ENCODE measurements around the gene LRRTM4.

Gene LRRTM4

DNA sequence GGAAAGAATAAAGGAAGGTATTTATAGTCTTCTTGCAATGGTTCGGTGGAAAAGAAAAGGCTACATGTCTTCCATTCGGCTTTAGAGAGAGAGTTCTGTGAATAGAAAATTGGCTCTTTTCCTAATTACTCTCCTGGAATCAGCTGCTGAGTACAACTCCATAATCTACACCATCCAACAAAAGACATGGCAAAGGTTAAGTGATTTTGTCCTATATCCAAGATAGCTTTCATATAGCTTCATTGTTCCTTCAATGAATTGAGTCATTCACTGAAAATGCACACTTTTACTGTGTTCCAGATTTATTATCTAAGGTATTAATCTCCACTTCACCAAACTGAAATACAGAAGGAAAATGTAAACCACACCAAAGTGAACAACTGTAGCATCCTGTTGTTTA is 514.5 kb downstream of the LRRTM4 start:
- no peak overlapping the region for H3K4me3 ChIP-seq (ENCODE audit: low read depth, low read length)

DNA sequence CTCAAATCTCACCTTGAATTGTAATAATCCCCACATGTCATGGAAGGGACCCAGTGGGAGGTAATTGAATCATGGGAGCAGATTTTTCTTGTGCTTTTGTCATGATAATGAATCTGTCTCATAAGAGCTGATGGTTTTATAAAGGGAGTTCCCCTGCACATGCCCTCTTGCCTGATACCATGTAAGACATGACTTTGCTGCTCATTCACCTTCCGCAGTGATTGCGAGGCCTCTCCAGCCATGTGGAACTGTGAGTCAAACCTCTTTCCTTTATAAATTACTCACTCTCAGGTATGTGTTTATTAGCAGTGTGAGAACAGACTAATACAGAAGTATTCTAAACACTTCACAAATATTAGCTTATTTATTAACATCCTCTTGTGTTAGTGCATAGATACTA is 516.7 kb downstream of the LRRTM4 start:
- no peak overlapping the region for H3K4me3 ChIP-seq (ENCODE audit: low read depth, low read length)

DNA sequence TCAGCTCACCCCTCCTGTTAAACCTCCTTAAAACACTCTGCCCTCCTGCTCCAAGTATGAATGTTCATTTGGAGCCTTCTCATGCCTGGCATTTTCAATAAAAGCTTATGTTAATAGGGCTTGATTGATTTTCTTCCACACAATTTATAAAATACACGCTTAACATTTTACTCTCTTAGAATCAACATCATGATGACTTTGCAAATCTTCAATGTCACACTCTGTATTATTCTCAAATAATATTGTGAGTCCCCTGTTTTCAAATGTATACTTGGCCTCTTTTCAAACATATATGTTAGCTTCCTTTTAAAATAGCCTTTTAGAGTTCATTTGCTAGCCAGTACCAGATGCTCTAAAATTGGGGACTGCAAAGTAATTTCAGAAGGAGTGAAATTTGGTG is 520.3 kb downstream of the LRRTM4 start:
- no peak overlapping the region for H3K4me3 ChIP-seq (ENCODE audit: low read depth, low read length)

DNA sequence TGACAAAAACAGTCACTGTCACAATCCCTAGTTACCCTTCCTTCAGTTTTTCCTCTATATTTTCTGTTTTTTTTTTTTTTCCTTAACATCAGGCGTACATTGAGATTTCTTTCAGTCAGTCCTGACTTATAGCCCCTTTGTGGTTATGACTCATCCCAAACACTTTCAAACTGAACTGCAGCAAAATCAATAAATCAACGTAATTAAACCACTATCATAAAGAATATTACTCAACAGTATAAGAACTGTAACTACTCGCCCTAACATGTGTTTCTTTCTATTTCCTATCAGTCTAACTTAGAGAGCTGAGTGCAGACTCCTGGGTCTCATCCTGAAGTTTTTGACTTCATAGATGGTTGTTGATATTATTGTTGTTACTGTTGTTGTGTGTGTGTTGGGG is 523.5 kb downstream of the LRRTM4 start:
- no peak overlapping the region for H3K4me3 ChIP-seq (ENCODE audit: low read depth, low read length)

DNA sequence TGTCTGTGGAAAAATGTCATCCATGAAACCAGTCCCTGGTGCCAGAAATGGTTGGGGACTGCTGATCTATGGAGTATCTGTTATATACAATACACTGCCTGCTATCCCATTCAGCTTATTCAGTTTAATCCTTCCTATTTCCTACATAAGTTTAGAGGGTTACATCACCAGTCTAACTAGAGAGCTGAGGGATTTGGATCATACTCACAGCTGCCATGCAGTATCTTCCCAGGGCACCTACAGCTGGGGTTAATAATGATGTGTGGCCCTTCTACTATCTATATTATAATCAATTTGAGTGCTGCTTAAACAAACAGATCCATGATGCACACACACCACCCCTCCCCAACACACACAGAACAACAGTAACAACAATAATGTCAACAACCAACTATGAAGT is 524.0 kb downstream of the LRRTM4 start:
- no peak overlapping the region for H3K4me3 ChIP-seq (ENCODE audit: low read depth, low read length)

DNA sequence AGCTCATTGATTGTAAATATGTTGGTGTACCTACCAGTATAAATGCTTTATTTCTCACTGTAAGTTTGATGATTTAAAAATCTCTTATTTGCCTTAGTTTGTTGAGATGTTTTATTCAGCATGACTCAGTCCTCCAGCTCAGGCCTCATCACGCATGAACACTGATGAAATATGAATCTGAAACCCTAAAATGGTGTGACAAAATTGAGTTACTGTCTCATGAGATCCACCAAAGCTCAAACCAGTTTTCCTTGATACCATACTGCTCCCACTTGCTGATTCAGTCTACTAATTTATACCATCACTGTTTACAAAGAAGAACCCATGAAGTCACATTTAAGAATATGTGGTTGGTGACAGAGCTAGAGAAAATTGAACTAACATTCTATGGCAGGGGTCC is 524.9 kb downstream of the LRRTM4 start:
- no peak overlapping the region for H3K4me3 ChIP-seq (ENCODE audit: low read depth, low read length)

DNA sequence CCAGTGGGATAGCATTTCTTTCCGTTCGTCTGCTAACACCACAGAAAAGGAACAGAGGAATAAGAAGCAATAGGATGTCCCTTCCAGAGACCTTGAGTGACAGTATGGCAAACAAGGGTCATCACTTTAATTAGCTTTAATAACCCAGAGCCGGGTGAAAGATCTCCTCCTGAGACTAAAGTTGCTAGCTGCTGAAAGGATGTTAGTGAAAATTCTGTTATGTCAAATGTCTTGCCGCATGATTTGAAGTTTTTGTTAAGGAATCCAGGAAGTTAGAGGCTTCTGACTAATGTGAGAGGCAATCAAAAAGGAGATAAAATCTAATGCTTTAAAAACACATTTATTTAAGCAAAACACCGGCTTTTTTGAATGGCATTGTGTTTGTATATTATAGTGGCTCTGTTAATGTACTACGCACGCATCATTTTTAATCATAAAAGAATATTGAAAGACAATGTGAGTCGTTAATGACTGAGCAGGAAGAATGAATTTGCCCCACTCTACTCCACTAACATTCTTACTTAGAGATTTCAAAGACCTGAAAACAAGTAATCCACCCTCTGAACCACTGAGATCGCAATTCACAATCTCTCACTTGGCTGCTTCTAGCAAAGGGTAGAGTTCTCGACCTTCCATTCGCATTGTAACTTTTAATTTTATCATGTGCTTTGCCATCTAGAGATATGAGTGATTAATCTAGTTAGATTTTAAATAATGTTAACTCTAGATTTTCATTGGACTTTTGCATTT is 536.6 kb downstream of the LRRTM4 start:
- no peak overlapping the region for H3K4me3 ChIP-seq (ENCODE audit: low read depth, low read length)

DNA sequence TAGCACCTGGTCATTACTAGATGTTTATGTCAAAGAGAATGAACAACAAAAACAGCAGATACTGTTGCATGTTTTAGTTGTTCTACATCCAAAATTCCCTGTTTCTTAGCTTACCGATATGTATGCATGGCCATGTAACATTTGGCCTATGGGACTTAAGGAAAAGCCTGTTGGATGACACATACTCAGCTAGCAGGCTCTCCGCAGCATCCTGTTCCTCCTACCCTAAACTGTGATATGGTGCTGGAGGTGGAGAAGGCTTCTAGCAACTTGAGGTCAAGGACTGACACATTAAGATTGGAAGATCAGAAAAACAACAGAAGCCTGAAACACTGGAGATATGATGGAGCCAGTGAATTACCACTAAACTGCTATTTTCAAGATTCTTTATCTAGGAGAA is 537.8 kb downstream of the LRRTM4 start:
- H3K4me3 ChIP-seq (ENCODE audit: low read depth, low read length), result no peak overlapping the region

DNA sequence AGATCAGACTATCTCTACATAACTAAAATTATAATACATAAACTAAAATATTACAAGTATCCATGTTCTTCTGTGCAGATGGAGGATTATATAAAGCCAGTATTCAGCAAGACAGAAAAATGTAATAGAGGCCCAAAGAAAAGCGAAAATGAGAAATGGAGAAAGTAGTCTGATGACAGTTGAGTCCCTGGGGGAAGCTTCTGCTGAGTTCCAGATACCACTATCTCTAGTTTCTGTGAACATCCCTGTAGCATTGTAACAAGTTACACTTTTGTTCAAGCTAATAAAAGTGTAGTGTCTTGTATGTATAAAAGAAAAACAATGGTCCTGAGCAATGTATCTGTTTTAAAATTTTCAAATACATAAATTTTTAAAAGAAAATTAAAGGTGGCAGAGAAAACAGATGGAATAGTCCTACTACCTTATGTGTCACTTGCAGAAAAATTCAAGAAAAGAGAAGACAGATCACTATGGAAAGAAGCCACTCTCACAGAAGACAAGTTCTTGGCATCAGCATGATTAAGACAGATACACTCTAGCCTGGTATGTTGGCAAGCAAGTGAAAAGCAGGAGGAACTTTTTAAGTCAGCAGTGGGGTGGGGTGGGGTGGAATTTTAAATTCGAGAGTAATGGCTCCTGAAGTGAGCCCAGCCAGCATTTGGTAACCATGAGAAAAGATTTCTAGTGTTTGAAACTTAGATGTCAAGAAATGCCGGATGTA is 541.9 kb downstream of the LRRTM4 start:
- H3K4me3 ChIP-seq (ENCODE audit: low read depth, low read length), result no peak overlapping the region

DNA sequence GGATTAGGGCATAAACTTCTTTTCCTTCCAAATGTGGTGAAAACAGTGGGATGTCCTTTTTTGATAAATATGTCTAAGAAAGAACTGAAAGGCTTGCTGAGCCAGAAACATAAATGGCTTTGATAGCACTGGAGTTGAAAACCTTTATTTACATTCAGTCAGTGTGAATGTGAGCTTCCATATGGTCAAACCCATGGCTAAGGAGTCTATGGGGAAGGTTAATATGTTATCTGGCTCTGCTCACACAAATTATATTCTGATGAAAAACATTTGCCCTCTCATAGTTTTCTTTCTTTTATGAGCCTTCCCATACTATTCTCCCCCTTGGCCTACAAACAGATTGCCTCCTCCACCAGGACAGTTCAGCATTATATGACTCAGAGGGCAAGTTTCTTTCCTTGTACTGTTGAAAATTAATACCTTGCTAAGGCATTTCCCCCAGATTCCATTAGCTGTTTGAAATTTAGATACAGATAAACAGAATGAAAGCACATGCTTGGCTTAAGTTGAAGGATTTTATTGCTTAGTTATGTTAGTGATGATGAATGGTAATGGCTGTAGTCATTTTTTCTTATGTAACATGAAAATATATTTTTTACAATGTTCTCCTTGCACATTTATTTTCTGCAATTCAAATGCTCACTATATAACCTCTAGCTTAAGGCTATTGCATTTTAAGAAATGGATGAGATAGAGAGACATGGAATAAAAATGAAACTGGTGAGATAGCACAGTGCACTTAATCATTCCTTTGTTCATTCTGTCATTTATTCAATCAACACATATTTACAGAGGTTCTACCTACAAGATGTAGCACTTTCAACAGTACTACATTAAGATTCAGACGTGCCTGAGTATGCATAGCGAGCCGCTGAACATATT is 544.1 kb downstream of the LRRTM4 start:
- H3K4me3 ChIP-seq (ENCODE audit: low read depth, low read length), result no peak overlapping the region

DNA sequence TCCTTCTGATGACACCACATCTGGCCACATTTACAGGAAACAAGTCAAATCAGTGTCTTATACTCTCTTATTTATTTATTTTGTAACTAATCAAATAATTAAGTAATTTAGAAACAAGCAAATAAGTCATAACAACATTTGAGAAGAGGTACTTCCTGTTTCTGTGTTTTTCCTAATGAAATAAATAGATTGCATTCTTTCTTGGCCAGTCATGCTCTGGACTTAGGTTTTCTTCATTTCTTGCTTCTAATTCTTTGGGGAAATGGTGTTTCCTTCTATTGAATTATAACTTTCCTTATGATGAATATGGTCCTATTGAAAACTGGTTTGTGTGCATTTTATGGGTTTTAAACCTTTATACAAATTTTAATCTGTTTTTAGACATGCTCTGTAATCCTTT is 546.4 kb downstream of the LRRTM4 start:
- no peak overlapping the region for H3K4me3 ChIP-seq (ENCODE audit: low read depth, low read length)

DNA sequence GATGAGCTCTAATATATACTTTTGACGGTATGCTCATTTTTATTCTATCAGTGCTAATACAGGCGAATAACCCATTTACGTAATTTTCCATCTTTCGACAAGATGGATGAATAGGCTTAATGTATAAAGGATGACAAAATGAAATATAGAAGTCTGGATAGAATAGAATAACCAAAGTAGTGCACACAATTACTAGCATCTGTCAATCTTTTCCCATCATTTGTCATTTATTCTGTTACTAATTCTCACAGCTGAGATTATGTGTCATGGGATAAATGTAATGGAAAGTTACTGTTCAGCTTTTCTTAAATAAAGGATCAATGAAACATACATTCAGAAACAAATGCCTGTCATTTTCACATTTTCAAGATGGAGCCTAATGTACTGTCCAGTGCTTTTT is 548.6 kb downstream of the LRRTM4 start:
- no peak overlapping the region for H3K4me3 ChIP-seq (ENCODE audit: low read depth, low read length)

DNA sequence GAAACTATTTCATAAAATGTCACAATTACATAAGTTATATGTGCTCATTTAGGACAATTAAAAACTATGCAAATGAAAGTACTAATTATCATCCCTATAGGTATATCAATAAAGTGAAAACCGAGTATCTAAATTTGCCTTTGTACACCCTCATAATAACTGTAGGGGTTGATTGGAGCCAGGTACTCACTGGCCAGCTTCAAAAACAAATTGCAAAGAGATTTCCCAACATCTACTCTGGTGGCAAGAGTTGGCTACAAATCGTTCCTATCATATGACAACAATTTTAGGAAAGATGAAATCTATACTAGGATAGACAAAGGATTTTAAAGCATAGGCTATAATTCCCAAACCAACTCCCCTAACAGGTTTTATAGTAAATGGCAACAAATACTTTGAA is 556.4 kb downstream of the LRRTM4 start:
- no peak overlapping the region for H3K4me3 ChIP-seq (ENCODE audit: low read depth, low read length)

DNA sequence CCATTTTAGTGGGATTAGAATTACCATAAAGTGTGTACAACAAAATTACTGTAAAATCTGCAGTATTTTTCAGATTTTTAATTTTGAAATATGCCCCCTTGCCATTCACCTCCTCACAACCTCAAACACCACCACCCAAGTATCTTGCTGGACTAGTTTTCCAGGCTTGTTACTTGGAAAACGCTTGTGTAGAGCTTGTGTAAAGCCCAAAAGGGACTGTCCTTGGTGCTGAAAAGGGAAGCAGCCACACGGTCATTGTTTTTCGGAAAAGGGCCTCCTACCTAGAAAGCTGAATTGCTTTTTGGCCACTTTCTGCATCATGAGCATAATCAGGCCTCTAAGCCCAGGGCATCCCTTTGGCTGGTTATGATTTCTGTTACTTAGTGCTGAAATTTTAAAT is 563.4 kb downstream of the LRRTM4 start:
- no peak overlapping the region for H3K4me3 ChIP-seq (ENCODE audit: low read depth, low read length)

DNA sequence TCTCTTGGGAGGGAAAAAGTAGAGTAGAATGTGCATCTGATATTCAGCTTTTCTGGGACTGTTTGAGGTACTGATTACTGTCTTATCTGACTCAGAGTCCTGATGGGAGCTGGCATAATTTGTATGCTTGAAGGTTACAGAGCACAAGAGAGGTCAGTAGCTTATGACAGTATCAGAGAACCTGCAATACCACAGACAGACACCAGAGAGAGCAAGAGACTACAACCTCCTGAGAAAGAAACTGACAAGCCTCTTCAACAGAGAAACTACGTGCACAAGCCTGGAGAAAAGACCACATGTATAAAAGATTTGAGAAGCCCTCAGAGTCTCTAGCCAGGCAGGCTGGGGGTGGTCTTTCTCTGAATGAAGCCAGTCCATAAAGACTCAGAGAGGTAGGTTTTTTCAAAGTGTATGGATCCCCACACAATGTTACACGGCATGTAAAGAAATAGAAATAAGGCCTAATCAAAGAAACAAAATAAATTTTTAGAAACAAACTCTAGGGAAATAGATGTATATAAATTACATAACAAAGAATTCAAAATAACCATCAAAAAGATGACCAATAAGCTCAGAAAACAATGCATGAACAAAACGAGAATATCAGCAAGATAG is 568.3 kb downstream of the LRRTM4 start:
- no peak overlapping the region for H3K4me3 ChIP-seq (ENCODE audit: low read depth, low read length)

DNA sequence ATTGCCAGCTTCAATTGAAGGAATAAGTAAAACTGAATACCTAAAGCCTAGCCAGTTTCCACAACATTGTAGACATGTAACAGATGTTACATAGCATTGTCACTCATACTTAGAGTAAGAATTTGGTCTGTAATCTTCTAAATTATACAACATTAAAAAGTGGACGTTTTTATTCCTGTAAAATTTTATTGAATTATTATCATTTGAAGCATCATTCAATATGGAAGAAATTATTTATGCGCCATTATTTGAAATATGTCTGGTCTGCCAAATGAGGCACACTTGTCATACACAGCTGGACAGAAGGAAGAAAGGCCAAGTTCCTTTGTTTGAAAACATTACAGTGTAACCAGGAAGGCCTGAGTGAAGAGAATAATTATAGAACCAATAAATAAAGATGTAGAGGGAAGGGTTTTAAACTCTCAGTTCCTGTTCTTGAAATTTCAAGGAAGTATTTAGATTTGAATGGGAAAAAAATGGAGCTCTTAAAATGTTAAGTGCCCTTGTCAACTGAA is 575.5 kb downstream of the LRRTM4 start:
- no peak overlapping the region for H3K4me3 ChIP-seq (ENCODE audit: low read depth, low read length)

DNA sequence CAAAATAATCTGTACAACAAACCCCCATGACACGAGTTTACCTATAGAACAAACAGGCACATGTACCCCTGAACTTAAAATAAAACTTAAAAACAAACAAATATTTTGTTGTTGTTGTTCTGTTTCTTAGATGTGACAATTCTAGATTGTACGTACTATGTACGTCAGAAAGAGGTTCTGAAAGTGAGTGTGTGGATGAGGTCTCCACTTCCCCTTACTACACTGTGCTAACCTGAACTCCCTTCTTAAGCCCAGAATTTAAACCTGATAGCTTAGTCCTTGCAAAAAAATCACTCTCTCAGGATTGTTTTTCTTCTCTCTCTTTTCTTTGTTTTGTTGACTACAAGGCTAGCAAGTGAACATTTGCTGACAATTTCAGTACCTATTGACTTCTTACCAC is 581.6 kb downstream of the LRRTM4 start:
- no peak overlapping the region for H3K4me3 ChIP-seq (ENCODE audit: low read depth, low read length)

DNA sequence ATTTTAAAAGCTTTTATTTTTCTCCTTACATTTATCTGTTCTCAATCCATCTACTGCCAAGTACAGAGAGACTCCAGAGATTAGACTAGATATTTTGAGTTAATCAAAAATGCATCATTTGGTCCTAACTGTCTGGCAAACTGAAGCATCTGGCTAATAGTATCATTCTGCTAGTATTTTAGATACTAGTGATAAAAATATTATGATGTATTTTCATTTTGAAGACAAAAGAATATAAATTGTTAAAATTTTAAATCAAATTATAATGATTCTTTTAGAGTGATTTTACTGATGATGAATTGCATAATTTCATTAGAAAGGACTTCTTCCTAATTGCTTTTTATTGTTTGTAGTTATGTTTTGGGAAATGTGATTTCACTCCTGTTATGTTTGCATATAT is 584.0 kb downstream of the LRRTM4 start:
- no peak overlapping the region for H3K4me3 ChIP-seq (ENCODE audit: low read depth, low read length)

DNA sequence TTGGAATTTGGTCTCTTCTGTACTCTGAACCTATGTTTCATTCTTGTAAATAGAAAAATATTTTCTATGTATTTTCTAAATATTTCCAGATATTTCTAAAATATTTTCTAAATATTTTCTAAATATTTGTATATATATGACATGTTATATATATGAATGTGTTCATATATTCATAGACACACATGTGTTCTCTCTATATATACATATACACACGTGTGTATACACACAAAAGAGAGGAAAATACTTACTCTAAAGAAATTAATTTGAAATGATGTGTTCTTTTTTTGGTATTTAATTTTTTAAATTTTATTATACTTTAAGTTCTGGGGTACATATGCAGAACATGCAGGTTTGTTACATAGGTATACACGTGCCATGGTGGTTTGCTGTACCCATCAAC is 589.6 kb downstream of the LRRTM4 start:
- H3K4me3 ChIP-seq (ENCODE audit: low read depth, low read length), result no peak overlapping the region

DNA sequence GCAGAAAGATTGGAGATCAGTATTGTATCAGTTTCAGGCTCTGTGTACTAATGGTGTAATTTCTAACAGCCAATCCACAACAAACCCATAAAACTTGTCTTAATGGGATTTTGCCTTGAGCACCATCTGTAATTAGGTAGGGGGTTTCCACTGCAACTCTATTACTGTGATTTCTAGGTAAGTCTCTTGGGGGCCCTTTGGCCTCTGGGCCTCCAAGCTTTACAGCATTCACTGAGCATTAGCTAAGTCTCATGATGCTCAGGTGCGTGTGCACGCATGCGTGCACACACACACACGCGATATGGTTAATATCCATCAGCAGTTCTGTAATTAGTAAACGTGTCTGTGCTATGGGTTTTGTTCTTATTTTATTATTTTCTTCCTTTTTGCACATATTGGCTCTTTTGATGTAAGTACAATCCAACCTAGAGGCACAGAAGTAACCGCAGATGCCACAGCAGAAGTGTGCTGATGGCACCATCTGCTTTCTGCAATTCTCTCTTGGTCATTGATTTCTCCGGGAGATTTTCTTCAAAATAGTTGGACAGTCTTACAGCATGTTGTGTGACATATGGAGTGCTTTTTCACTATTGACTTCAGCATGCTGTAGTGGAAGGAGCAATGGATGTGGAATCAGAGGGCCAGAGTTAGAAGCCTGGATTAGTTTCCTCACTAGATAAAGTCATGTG is 592.0 kb downstream of the LRRTM4 start:
- no peak overlapping the region for H3K4me3 ChIP-seq (ENCODE audit: low read depth, low read length)

DNA sequence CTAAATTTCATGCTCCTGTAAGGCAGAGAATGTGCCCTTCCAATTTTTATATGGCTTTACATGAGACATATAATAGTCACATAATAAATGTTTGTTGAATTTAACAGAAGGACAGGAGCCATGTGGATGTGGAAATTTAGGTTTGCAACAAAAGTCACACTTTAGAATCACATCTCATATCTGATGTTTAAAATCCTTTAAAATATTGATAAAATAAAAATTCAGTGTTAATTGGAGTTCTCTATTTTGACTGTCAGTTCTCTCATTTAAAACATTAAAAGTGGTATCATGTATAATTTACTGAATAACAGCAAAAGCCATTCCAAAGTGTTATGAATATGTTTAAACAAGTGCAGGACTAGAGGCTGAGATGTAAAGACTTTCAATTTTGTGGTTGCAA is 594.1 kb downstream of the LRRTM4 start:
- no peak overlapping the region for H3K4me3 ChIP-seq (ENCODE audit: low read depth, low read length)
